K562 (cell line): Measurements from ENCODE around the gene HMSD. TPM values are rescaled to one million over a fixed set of nuclear protein-coding genes. Genes with fewer than 3 reads are reported as not detected.

Experiments used
- ATAC-seq: fragments of 200-7000 bp; cut with Tn5 transposase; 3 replicates; pipeline ENCODE4 v1.9.1; 2020; ENCODE audit warnings: moderate library complexity
- BruUV-seq: library from RNA; stranded (reverse); fragments of 400-500 nt; replicated peaks from 2 replicates; lab custom pipeline; 2021; lab: Mats Ljungman, UMichigan
- CTCF ChIA-PET: fragments of 300-600 bp; formaldehyde crosslinking; extraction: SDS; loops from one replicate; lab custom pipeline; 2021; ENCODE audit warnings: low intra/inter-chr PET ratio; lab: Yijun Ruan, JAX
- POLR2A ChIA-PET: fragments of 300-600, 350-650 bp; sonication (Branson Sonifier 250); formaldehyde crosslinking; extraction: SDS; loops from one replicate; lab custom pipeline; 2021; ENCODE audit warnings: antibody characterized with exemption, inconsistent platforms; lab: Yijun Ruan, JAX
- DNase-seq, 4 experiments: peaks; one replicate each; pipeline versions ENCODE4 v3.0.0 to v3.0.0-alpha.2; 2011 to 2018; ENCODE audit warnings: low spot score in 3 of 4, mixed read lengths in 3 of 4; ENCODE audit errors: extremely low read depth in 1 of 4
- FAIRE-seq: peaks from 2 replicates; lab custom pipeline; 2011; peaks lifted over from hg19 to GRCh38; lab: Jason Lieb, UNC
- H2AFZ ChIP-seq: 2 replicates; pipeline ENCODE4 v1.6.0; 2011; ENCODE audit warnings: low read depth, low read length, control low read depth, inconsistent platforms
- H3K27ac ChIP-seq: fragments of 200-600 bp; 3 replicates; pipeline ENCODE4 v1.8.0; 2011; ENCODE audit warnings: low read depth, mild to moderate bottlenecking, control low read depth, inconsistent platforms, low read length, moderate library complexity, mixed read lengths; ENCODE audit errors: extremely low read depth
- H3K27me3 ChIP-seq, 2 experiments: fragments of 300-600 bp in 1 of 2; 2 replicates in 1 of 2; 3 replicates in 1 of 2; pipeline versions ENCODE4 v1.6.0 to v1.8.0; 2011; ENCODE audit warnings: inconsistent platforms in 2 of 2, low read length in 2 of 2, mild to moderate bottlenecking in 1 of 2, mixed read lengths in 1 of 2, moderate library complexity in 1 of 2; ENCODE audit not compliant: control insufficient read depth in 2 of 2, insufficient read depth in 2 of 2
- H3K36me3 ChIP-seq: fragments of 300-600 bp; 3 replicates; pipeline ENCODE4 v1.8.0; 2011; ENCODE audit warnings: mild to moderate bottlenecking, low read length, inconsistent platforms; ENCODE audit not compliant: control insufficient read depth, insufficient read depth
- H3K4me1 ChIP-seq, 2 experiments: fragments of 200-600 bp in 1 of 2; replicated peaks in 1 of 2; 2 replicates in 1 of 2; 3 replicates in 1 of 2; pipeline versions ENCODE4 v1.5.1 to v1.8.0; 2011; ENCODE audit warnings: inconsistent platforms in 2 of 2, low read length in 2 of 2, mild to moderate bottlenecking in 1 of 2, mixed read lengths in 1 of 2, moderate library complexity in 1 of 2; ENCODE audit not compliant: control insufficient read depth in 2 of 2, insufficient read depth in 2 of 2
- H3K4me2 ChIP-seq: 2 replicates; pipeline ENCODE4 v1.6.1; 2011; ENCODE audit warnings: low read length, control low read depth, inconsistent platforms, mixed read lengths; ENCODE audit not compliant: insufficient read depth
- H3K4me3 ChIP-seq: fragments of 200-600 bp; sonication (generic), shearing (Covaris generic); 2 replicates; pipeline ENCODE4 v1.5.1; 2016; ENCODE audit warnings: control low read depth, inconsistent platforms
- H3K79me2 ChIP-seq: fragments of 200-600 bp; 3 replicates; pipeline ENCODE4 v1.8.0; 2011; ENCODE audit warnings: low read length, inconsistent platforms; ENCODE audit not compliant: control insufficient read depth, insufficient read depth
- H3K9ac ChIP-seq, 2 experiments: 2 replicates each; pipeline versions ENCODE4 v1.6.0 to v1.6.1; 2011; ENCODE audit warnings: low read depth in 2 of 2, low read length in 2 of 2, control low read depth in 1 of 2, inconsistent platforms in 1 of 2, mild to moderate bottlenecking in 1 of 2, mixed read lengths in 1 of 2; ENCODE audit not compliant: insufficient read depth in 1 of 2
- H3K9me1 ChIP-seq: one replicate; pipeline ENCODE4 v1.6.0; 2011; ENCODE audit warnings: inconsistent platforms, mild to moderate bottlenecking, low read length, moderate library complexity; ENCODE audit not compliant: control insufficient read depth, insufficient read depth
- H3K9me3 ChIP-seq: replicated peaks from 2 replicates; pipeline ENCODE4 v1.5.1; 2011; ENCODE audit warnings: low read depth, low read length, inconsistent platforms; ENCODE audit not compliant: control insufficient read depth, insufficient read depth
- H4K20me1 ChIP-seq: replicated peaks from 2 replicates; pipeline ENCODE4 v1.6.1; 2011; ENCODE audit warnings: low read length, inconsistent platforms, mixed read lengths; ENCODE audit not compliant: control insufficient read depth, insufficient read depth
- ARNT ChIP-seq, 2 experiments: fragments of 450-650 bp; IDR thresholded peaks; 2 replicates each; pipeline ENCODE4 v1.6.1; 2016; ENCODE audit warnings: mild to moderate bottlenecking in 1 of 2
- CBX3 ChIP-seq, 2 experiments: IDR thresholded peaks; 1 replicate in 1 of 2; 2 replicates in 1 of 2; pipeline ENCODE4 v1.6.1; 2012; ENCODE audit warnings: inconsistent platforms in 2 of 2, low read length in 2 of 2, borderline replicate concordance in 1 of 2, control low read depth in 1 of 2
- DPF2 ChIP-seq: fragments of 450-650 bp; IDR thresholded peaks from 2 replicates; pipeline ENCODE4 v1.6.1; 2016
- FOXA3 ChIP-seq, 2 experiments: fragments of 450-650 bp in 1 of 2; sonication (generic) in 1 of 2; formaldehyde crosslinking; IDR thresholded peaks in 1 of 2; conservative IDR thresholded peaks in 1 of 2; 2 replicates each; pipeline versions ENCODE4 v1.4.0 to v1.8.0; 2020 to 2022; ENCODE audit warnings: mild to moderate bottlenecking in 2 of 2, missing genetic modification reagents in 1 of 2
- ILF3 ChIP-seq: fragments of 450-650 bp; IDR thresholded peaks from 2 replicates; pipeline ENCODE4 v1.6.1; 2018; ENCODE audit warnings: antibody characterized with exemption, mild to moderate bottlenecking, moderate library complexity, borderline replicate concordance
- KLF10 ChIP-seq: fragments of 250-450 bp; sonication (Bioruptor Pico); IDR thresholded peaks from 2 replicates; pipeline ENCODE4 v1.6.1; 2021; ENCODE audit warnings: matching md5 sums
- MECOM ChIP-seq: fragments of 250-450 bp; sonication (Bioruptor Pico); IDR thresholded peaks from 2 replicates; pipeline ENCODE4 v1.8.0; 2022; ENCODE audit warnings: inconsistent platforms
- PPARD ChIP-seq: fragments of 250-450 bp; sonication (Bioruptor Pico); IDR thresholded peaks from 2 replicates; pipeline ENCODE4 v1.8.0; 2022; ENCODE audit warnings: inconsistent platforms, mild to moderate bottlenecking, moderate library complexity
- SAFB2 ChIP-seq: fragments of 200-400 bp; formaldehyde crosslinking; IDR thresholded peaks from 2 replicates; pipeline ENCODE4 v1.6.1; 2018; ENCODE audit warnings: borderline replicate concordance, low read length, low read depth, moderate library complexity; ENCODE audit not compliant: severe bottlenecking
- SMAD1 ChIP-seq: fragments of 150-350 bp; IDR thresholded peaks from 2 replicates; pipeline ENCODE4 v1.6.1; 2014; ENCODE audit warnings: low read length, low read depth; ENCODE audit not compliant: partially characterized antibody
- SMAD4 ChIP-seq: fragments of 250-450 bp; sonication (Bioruptor Pico); conservative IDR thresholded peaks from 2 replicates; pipeline ENCODE4 v1.8.0; 2021; ENCODE audit warnings: inconsistent platforms, mild to moderate bottlenecking, moderate library complexity
- SPI1 ChIP-seq: IDR thresholded peaks from 2 replicates; pipeline ENCODE4 v1.6.1; 2011; ENCODE audit warnings: low read depth, low read length, control low read depth, borderline replicate concordance
- YBX1 ChIP-seq: fragments of 450-650 bp; IDR thresholded peaks from 2 replicates; pipeline ENCODE4 v1.7.1; 2016; ENCODE audit warnings: mild to moderate bottlenecking
- ZNF699 ChIP-seq: fragments of 250-450 bp; sonication (Bioruptor Pico); IDR thresholded peaks from 2 replicates; pipeline ENCODE4 v1.8.0; 2021; ENCODE audit warnings: mild to moderate bottlenecking, moderate library complexity; ENCODE audit not compliant: insufficient replicate concordance
- WGBS: fragments of 100-300 bp; shearing (Covaris generic); methylation state at CpG from one replicate; pipeline ENCODE4 v1.1.6; 2016; ENCODE audit warnings: low coverage, mixed read lengths; ENCODE audit not compliant: insufficient coverage; ENCODE audit errors: missing lambda C conversion rate; 5-methylcytosine and 5-hydroxymethylcytosine counted together
- in situ Hi-C: fragments of 300-500 bp; cut with MboI; formaldehyde crosslinking; loops from 4 replicates; pipeline ENCODE4 v1.15.0; 2018; ENCODE audit warnings: inconsistent platforms, mixed read lengths
- intact Hi-C: fragments of 100-400 bp; cut with micrococcal nuclease; formaldehyde crosslinking; loops from 2 replicates; pipeline ENCODE4 v1.14.2; 2022
- polyA plus RNA-seq, 8 experiments: library from polyadenylated mRNA; depleted of rRNA in 4 of 8; stranded (reverse) in 5 of 8; unstranded in 3 of 8; fragments of >200 nt; fragmentation: Nextera tagmentation in 2 of 8; fragmentation: Illumina TruSeq in 1 of 8; extraction: Ambion mirVana in 2 of 8; extraction: Trizol in 1 of 8; gene quantifications; 2 replicates each; pipeline versions ENCODE4 v1.2.1 to v1.2.3, GENCODE V29; 2011 to 2014; ENCODE audit warnings: inconsistent platforms in 1 of 8, missing spikeins in 1 of 8
- total RNA-seq, 7 experiments: library from RNA; depleted of rRNA in 6 of 7; stranded (reverse); fragments of >200 nt in 6 of 7; fragmentation: Illumina TruSeq in 2 of 7; extraction: Trizol in 2 of 7; gene quantifications; 2 replicates each; pipeline versions ENCODE4 v1.2.1 to v1.2.3, GENCODE V29; 2011 to 2021; ENCODE audit warnings: low replicate concordance in 1 of 7
- TF ChIP-seq, protein P1 (sequence below): fragments of 450-650 bp; IDR thresholded peaks from one replicate; pipeline ENCODE4 v1.6.1; 2018; ENCODE audit warnings: mild to moderate bottlenecking, moderate library complexity; ENCODE audit not compliant: partially characterized antibody

Gene HMSD
- total and polyA plus RNA-seq, 9 of the 15 experiments (the other 6 are each of a cell fraction or from before 2014, with no cell fraction given) = 0.18 to 0.39 (median 0.33) TPM; not detected in 6

DNA sequence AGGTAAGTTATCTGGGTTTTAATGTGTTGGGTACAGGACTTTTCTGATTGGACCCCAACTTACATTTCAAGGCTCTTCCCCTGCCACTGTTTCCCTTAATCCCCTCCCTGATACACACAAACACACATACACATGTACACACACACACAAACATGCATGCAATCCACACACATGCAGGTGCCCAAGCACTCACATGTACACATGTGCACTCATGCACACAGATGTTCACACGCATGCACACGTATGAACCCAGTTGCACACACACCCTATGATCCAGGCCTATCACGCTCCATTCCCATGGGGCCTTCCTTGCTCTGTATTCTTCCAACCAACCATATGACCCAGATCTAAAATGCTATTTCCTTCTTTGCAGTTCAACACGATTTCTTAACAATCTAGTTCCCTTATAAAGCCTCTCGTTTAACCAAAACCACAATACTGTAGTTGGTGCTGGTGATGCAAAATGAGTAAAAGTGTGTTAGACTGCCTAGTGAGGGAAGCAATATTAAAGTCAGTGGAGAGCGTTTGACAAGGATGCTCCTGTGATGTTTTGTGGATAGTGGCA, 31.9 kb downstream of the HMSD start:
- DNase-seq (no peak), FAIRE-seq (no peak), ATAC-seq (no peak)
- TF ChIP-seq CBX3 (IDR thresholded peaks at IDR 0.05; ENCODE audit: borderline replicate concordance in 1 of 2, low read length in 2 of 2) = no peak
- Histone ChIP-seq H3K79me2 (no peaks in the 10 kb centered on the region), H2AFZ (no peak overlapping the region), H3K27me3 (no peaks in the 10 kb centered on the region), H3K27ac (no peak overlapping the region), H3K9me1 (no peaks in the 10 kb centered on the region), H3K36me3 (no peaks in the 10 kb centered on the region), H3K4me1 (no peaks in the 10 kb centered on the region), H3K4me3 (no peak overlapping the region), H4K20me1 (no peaks in the 10 kb centered on the region), H3K4me2 (no peak overlapping the region), H3K9me3 (no peaks in the 10 kb centered on the region), H3K9ac (no peak overlapping the region)
- intact Hi-C loops (no loop called here), in situ Hi-C loops (loop anchor here (25.0 kb wide), 1 partner anchor 469 kb away; no protein-coding TSS in a partner anchor)
- POLR2A ChIA-PET = no interaction called here
- CTCF ChIA-PET = no interaction called here
- BruUV-seq = no TSS peak
- WGBS = 9% methylated on average over 4 of the region's 6 CpGs

DNA sequence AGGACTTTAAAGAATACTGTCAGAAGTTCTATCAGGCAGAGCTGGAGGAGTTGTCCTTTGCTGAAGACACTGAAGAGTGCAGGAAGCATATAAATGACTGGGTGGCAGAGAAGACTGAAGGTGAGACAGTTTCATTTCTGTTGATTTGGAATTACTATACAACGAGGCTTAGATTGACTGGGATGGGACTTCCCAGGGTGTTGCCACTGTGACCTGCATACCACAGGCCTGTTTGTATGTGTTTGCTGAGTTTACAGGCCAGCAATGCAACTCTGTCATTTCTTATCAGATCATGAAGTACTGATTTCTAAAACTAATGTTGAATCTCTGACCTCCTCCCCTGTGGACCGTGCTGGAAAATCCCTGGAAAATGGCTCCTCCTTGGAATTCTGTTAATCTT, 32.6 kb downstream of the HMSD start:
- Histone ChIP-seq H2AFZ (no peak overlapping the region), H3K79me2 (no peaks in the 10 kb centered on the region), H3K9ac (no peak overlapping the region), H3K27ac (no peak overlapping the region), H3K4me1 (no peaks in the 10 kb centered on the region), H3K27me3 (no peaks in the 10 kb centered on the region), H4K20me1 (no peaks in the 10 kb centered on the region), H3K4me2 (no peak overlapping the region), H3K4me3 (no peak overlapping the region), H3K9me3 (no peaks in the 10 kb centered on the region), H3K9me1 (no peaks in the 10 kb centered on the region), H3K36me3 (no peaks in the 10 kb centered on the region)
- ChIA-PET CTCF (no interaction called here), POLR2A (no interaction called here)
- in situ Hi-C loops (loop anchor here (25.0 kb wide), 1 partner anchor 469 kb away; no protein-coding TSS in a partner anchor), intact Hi-C loops (no loop called here)
- no TSS peak for BruUV-seq
- DNase-seq (no peak), FAIRE-seq (no peak), ATAC-seq (no peak)
- 0% methylated on average over 2 of the region's 2 CpGs for WGBS
- TF ChIP-seq MECOM (CRISPR knock-in tag) (no peak), ZNF699 (no peak), PPARD (CRISPR knock-in tag) (no peak), ILF3 (no peak), SPI1 (no peak), ARNT (IDR thresholded peaks at IDR 0.05) (no peak), SAFB2 (no peak), SMAD1 (no peak), KLF10 (CRISPR knock-in tag) (no peak), DPF2 (no peak), SMAD4 (CRISPR knock-in tag) (no peak), FOXA3 (CRISPR knock-in tag; conservative IDR thresholded peaks at IDR 0.05 in 1 of 2, IDR thresholded peaks at IDR 0.05 in 1 of 2) (no peak), YBX1 (no peak)
- TF ChIP-seq, protein P1, sequence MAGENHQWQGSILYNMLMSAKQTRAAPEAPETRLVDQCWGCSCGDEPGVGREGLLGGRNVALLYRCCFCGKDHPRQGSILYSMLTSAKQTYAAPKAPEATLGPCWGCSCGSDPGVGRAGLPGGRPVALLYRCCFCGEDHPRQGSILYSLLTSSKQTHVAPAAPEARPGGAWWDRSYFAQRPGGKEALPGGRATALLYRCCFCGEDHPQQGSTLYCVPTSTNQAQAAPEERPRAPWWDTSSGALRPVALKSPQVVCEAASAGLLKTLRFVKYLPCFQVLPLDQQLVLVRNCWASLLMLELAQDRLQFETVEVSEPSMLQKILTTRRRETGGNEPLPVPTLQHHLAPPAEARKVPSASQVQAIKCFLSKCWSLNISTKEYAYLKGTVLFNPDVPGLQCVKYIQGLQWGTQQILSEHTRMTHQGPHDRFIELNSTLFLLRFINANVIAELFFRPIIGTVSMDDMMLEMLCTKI = no peak
